NCI-H524 (cell line): ENCODE measurements around the gene CCDC106.

Experiments used
- DNase-seq, 2 experiments: peaks; one replicate each; lab custom pipeline; 2025; lab: John Stamatoyannopoulos, UW

The CCDC106 gene

DNA sequence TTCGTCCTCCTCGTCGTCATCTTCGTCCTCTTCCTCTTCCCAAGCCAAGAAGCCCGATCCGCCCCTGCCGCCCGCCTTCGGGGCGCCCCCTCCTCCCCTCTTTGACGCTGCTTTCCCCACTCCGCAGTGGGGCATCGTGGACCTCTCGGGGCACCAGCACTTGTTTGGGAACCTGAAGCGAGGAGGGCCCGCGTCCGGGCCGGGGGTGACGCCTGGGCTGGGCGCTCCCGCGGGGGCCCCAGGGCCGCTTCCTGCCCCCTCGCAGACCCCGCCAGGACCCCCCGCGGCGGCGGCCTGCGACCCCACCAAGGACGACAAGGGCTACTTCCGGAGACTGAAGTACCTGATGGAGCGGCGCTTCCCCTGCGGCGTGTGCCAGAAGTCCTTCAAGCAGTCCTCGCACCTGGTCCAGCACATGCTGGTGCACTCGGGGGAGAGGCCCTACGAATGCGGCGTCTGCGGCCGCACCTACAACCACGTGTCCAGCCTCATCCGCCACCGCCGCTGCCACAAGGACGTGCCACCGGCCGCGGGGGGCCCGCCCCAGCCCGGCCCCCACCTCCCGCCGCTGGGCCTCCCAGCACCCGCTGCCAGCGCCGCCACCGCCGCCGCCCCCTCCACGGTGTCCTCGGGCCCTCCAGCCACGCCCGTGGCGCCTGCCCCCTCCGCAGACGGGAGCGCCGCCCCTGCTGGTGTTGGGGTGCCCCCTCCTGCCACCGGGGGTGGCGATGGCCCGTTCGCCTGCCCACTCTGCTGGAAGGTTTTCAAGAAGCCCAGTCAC, 33.9 kb upstream of the CCDC106 start:
- DNase-seq, result no peak

DNA sequence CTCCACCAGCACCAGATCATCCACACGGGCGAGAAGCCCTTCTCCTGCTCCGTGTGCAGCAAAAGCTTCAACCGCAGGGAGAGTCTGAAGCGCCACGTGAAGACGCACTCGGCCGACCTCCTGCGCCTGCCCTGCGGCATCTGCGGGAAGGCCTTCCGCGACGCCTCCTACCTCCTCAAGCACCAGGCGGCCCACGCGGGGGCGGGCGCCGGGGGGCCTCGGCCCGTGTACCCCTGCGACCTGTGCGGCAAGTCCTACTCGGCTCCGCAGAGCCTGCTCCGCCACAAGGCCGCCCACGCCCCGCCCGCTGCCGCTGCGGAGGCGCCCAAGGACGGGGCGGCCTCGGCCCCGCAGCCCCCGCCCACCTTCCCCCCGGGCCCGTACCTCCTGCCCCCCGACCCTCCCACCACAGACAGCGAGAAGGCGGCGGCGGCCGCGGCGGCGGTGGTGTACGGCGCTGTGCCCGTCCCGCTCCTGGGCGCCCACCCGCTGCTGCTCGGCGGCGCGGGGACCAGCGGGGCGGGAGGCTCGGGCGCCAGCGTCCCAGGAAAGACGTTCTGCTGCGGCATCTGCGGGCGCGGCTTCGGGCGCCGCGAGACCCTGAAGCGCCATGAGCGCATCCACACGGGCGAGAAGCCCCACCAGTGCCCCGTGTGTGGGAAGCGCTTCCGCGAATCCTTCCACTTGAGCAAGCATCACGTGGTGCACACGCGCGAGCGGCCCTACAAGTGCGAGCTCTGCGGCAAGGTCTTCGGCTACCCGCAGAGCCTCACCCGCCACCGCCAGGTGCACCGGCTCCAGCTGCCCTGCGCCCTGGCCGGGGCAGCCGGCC, 33.1 kb upstream of the CCDC106 start:
- DNase-seq, result no peak

DNA sequence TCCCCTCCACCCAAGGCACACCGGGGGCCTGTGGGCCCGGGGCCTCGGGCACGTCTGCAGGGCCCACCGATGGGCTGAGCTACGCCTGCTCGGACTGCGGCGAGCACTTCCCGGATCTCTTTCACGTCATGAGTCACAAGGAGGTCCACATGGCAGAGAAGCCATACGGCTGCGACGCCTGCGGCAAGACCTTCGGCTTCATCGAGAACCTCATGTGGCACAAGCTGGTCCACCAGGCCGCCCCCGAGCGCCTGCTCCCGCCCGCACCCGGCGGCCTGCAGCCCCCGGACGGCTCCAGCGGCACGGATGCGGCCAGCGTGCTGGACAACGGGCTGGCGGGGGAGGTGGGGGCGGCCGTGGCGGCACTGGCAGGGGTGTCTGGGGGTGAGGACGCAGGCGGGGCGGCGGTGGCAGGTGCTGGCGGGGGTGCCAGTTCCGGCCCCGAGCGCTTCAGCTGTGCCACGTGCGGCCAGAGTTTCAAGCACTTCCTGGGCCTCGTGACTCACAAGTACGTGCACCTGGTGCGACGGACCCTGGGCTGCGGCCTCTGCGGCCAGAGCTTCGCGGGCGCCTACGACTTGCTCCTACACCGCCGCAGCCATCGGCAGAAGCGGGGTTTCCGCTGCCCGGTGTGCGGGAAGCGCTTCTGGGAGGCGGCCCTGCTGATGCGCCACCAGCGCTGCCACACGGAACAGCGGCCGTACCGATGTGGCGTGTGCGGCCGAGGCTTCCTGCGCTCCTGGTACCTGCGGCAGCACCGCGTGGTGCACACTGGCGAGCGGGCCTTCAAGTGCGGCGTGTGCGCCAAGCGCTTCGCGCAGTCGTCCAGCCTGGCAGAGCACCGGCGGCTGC, 32.2 kb upstream of the CCDC106 start:
- no peak for DNase-seq

- DNase-seq, result no peak
Observed at GRCh38 chr19:55616395-55616875, 31.6 kb upstream of the CCDC106 start.

- no peak for DNase-seq
Observed at GRCh38 chr19:55617426-55617825, 30.6 kb upstream of the CCDC106 start.

GRCh38 chr19:55618426-55618825, 29.6 kb upstream of the CCDC106 start:
- DNase-seq, result no peak

- DNase-seq, result no peak
Observed at GRCh38 chr19:55619286-55619685, 28.7 kb upstream of the CCDC106 start.

GRCh38 chr19:55620410-55621204, 27.4 kb upstream of the CCDC106 start:
- no peak for DNase-seq

GRCh38 chr19:55621205-55621672, 26.8 kb upstream of the CCDC106 start:
- DNase-seq, result no peak

GRCh38 chr19:55621673-55622231, 26.3 kb upstream of the CCDC106 start:
- DNase-seq, result no peak

DNA sequence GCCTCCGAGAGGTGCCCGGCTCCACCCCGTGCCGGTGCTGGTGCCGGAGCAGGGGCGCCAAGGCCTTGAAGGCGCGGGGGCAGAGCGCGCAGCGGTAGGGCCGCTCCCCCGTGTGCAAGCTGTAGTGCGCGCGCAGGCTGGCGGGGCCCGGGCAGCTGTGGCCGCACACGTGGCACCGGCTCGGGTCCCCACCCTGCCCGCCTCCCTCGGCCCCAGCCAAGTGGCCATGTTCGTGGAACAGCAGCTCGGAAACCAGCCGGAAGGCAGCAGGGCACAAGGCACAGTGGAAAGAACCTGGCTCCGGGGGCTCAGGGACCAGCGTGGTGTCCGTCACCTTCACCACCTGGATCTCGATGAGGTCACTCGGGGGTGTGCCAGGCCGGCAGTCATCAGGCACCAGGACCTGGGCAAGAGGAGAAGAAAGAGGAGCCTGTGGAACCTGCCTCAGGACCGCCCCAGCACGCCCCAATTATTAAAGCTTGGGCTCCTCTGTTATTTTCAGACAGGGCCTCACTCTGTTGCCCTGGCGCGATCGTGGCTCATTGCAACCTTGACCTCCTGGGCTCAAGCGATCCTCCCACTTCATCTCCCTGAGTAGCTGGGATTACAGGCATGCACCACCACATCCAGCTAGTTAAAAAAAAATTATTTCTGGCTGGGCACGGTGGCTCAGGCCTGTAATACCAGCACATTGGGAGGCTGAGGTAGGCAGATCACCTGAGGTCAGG, 25.6 kb upstream of the CCDC106 start:
- no peak for DNase-seq

GRCh38 chr19:55623130-55623529, 24.9 kb upstream of the CCDC106 start:
- DNase-seq, result no peak

GRCh38 chr19:55623561-55623960, 24.5 kb upstream of the CCDC106 start:
- no peak for DNase-seq

DNA sequence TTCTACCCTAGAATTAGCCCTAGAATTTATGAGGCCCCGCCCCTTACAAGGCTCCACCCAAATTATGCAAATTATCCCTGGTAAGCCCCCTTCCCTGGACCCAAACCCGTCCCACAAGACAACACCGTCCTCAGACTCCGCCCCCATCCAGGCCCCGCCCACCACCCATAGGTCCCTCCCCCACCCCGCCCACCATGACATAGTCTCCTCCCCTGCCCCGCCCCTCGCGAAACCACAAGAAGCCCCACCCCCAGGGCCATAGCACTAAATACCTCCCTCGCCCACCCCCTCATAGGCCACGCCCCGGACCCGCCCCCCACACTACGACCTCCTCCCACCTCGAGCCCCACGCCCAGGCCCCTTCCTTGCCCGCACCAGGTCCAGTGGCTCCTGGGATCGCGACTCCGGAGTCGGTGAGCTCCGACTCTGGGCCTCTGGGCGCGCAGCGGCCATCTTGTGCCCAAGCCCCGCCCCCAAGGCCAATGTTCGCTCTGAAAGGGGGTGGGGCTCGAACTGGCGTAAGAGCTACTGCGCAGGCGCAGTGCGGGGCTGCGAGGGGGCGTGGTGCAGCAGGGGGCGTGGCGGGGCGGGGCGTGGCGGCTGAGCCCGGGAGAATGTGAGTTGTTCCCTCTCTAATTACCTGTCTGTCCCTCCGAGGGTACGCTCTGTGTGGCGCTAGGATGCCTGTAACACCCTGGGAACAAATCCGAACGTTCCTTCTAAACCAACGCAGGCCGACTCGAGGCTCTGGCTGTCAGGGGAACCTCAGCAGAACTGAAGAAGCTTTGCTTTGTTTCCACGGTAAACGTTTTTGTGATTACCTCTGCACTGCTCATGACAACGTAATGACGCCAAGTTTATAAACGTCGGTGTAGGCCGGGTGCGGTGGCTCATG, 23.7 kb upstream of the CCDC106 start, which contains the start of gene ZNF784:
Gene ZNF784, minus strand, starts transcription at position 458 of the 895 bp plus-strand sequence. Its CDS starts 5 bp downstream, at position 453.
- DNase-seq, result peak; percentile 89 to 94

GRCh38 chr19:55625004-55625326, 23.0 kb upstream of the CCDC106 start:
- no peak for DNase-seq

GRCh38 chr19:55626350-55626749, 21.7 kb upstream of the CCDC106 start:
- no peak for DNase-seq

DNA sequence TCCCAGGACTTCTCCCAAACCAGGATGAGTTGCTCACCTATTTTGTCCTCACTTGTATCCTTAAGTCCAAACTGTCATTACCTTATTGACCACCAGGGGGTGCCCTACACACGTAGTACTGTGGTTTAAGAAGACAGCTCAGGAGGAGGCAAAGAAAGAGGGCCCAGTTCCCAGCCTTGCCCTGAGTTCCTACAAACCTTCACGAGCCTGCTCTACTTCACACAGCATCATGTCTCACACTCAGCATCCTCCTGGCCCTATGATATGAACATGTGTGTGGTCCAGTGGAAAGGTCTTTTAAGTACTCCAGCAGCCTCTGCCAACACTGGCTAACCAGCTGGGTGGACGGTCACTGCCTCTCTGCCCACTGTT, 15.6 kb upstream of the CCDC106 start:
- DNase-seq, result peak; percentile 85 to 94

GRCh38 chr19:55633861-55634260, 14.2 kb upstream of the CCDC106 start:
- no peak for DNase-seq

DNA sequence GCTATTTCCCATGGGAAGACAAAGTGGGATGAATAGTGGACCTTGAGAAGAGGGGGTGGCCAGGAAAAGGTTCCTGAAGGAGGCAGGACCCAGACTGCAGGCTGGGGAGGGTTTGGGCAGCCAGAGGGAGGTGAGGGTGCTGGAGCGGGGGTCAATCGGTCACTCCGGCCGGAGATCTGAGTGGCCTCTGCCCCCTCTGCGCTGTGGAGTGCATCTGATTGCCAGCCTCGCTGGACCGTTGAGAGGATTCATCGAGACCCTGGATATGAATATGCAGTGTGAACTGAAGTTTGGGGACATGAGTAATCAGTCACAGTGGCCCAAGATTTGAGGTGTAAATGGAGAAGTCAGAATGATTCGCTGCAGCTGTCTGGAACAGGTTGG, 12.7 kb upstream of the CCDC106 start:
- DNase-seq, result no peak
